Mesenchymal stem cell (in vitro differentiated cells and primary cell): Measurements from ENCODE around the gene RNASE1.

Source experiments
- DNase-seq: peaks from one replicate; pipeline ENCODE4 v3.0.0-alpha.2; 2013
- H2AFZ ChIP-seq: one replicate; pipeline ENCODE4 v1.6.1; 2013; ENCODE audit warnings: low read depth, mild to moderate bottlenecking, control low read depth, inconsistent platforms, low read length, moderate library complexity
- H2AK5ac ChIP-seq: 2 replicates; pipeline ENCODE4 v1.6.1; 2013; ENCODE audit warnings: low read length, moderate library complexity, mild to moderate bottlenecking, inconsistent platforms; ENCODE audit not compliant: severe bottlenecking
- H2BK120ac ChIP-seq: one replicate; pipeline ENCODE4 v1.6.1; 2013; ENCODE audit warnings: low read depth, mild to moderate bottlenecking, inconsistent platforms, low read length, moderate library complexity
- H2BK12ac ChIP-seq, 2 experiments: one replicate each; pipeline ENCODE4 v1.6.1; 2013; ENCODE audit warnings: inconsistent platforms in 2 of 2, low read length in 2 of 2, mild to moderate bottlenecking in 2 of 2, moderate library complexity in 2 of 2, control low read depth in 1 of 2
- H2BK15ac ChIP-seq: one replicate; pipeline ENCODE4 v1.6.1; 2013; ENCODE audit warnings: mild to moderate bottlenecking, low read depth, inconsistent platforms; ENCODE audit not compliant: poor library complexity, severe bottlenecking
- H2BK5ac ChIP-seq: 2 replicates; pipeline ENCODE4 v1.6.1; 2013; ENCODE audit warnings: low read depth, mild to moderate bottlenecking, low read length, control low read depth, inconsistent platforms; ENCODE audit not compliant: poor library complexity, severe bottlenecking
- H3K14ac ChIP-seq, 2 experiments: one replicate each; pipeline ENCODE4 v1.6.1; 2013; ENCODE audit warnings: inconsistent platforms in 2 of 2, low read length in 2 of 2, control low read depth in 1 of 2, mild to moderate bottlenecking in 1 of 2, moderate library complexity in 1 of 2
- H3K18ac ChIP-seq, 2 experiments: one replicate each; pipeline ENCODE4 v1.6.1; 2013; ENCODE audit warnings: inconsistent platforms in 2 of 2, low read length in 2 of 2, control low read depth in 1 of 2, low read depth in 1 of 2, mild to moderate bottlenecking in 1 of 2
- H3K23ac ChIP-seq, 2 experiments: one replicate each; pipeline ENCODE4 v1.6.1; 2013; ENCODE audit warnings: inconsistent platforms in 2 of 2, low read length in 2 of 2, mild to moderate bottlenecking in 2 of 2, moderate library complexity in 2 of 2, control low read depth in 1 of 2
- H3K27ac ChIP-seq: 2 replicates; pipeline ENCODE4 v1.5.1; 2013; ENCODE audit warnings: mild to moderate bottlenecking, moderate library complexity, low read length, control low read depth, inconsistent platforms; ENCODE audit not compliant: poor library complexity, severe bottlenecking
- H3K27me3 ChIP-seq, 2 experiments: 2 replicates each; pipeline versions ENCODE4 v1.6.1 to v1.7.0; 2013; ENCODE audit warnings: low read length in 2 of 2, mild to moderate bottlenecking in 2 of 2, moderate library complexity in 2 of 2, control low read depth in 1 of 2, inconsistent platforms in 1 of 2; ENCODE audit not compliant: control insufficient read depth in 1 of 2, insufficient read depth in 1 of 2
- H3K36me3 ChIP-seq, 2 experiments: 2 replicates each; pipeline versions ENCODE4 v1.6.1 to v1.7.0; 2013; ENCODE audit warnings: low read length in 2 of 2, control low read depth in 1 of 2, inconsistent platforms in 1 of 2, low read depth in 1 of 2, mild to moderate bottlenecking in 1 of 2; ENCODE audit not compliant: insufficient read depth in 2 of 2, control insufficient read depth in 1 of 2
- H3K4ac ChIP-seq, 2 experiments: one replicate each; pipeline ENCODE4 v1.6.1; 2013; ENCODE audit warnings: inconsistent platforms in 2 of 2, low read length in 2 of 2, mild to moderate bottlenecking in 2 of 2, moderate library complexity in 2 of 2, control low read depth in 1 of 2, low read depth in 1 of 2
- H3K4me1 ChIP-seq: 2 replicates; pipeline ENCODE4 v1.6.1; 2013; ENCODE audit warnings: low read depth, low read length, control low read depth; ENCODE audit not compliant: control insufficient read depth, insufficient read depth
- H3K4me2 ChIP-seq: 2 replicates; pipeline ENCODE4 v1.6.1; 2013; ENCODE audit warnings: low read length, mild to moderate bottlenecking, inconsistent platforms; ENCODE audit not compliant: poor library complexity, severe bottlenecking
- H3K4me3 ChIP-seq, 2 experiments: 2 replicates each; pipeline versions ENCODE4 v1.5.1 to v1.7.0; 2013; ENCODE audit warnings: low read length in 2 of 2, mild to moderate bottlenecking in 2 of 2, control low read depth in 1 of 2, low read depth in 1 of 2; ENCODE audit not compliant: insufficient read depth in 1 of 2
- H3K79me1 ChIP-seq: replicated peaks from 2 replicates; pipeline ENCODE4 v1.6.1; 2013; ENCODE audit warnings: mild to moderate bottlenecking, control low read depth, low read length, inconsistent platforms; ENCODE audit not compliant: poor library complexity, severe bottlenecking
- H3K9ac ChIP-seq: 2 replicates; pipeline ENCODE4 v1.7.0; 2013; ENCODE audit warnings: mild to moderate bottlenecking, low read length, moderate library complexity
- H3K9me3 ChIP-seq: 2 replicates; pipeline ENCODE4 v1.7.0; 2013; ENCODE audit warnings: mild to moderate bottlenecking, low read length; ENCODE audit not compliant: control insufficient read depth
- H4K8ac ChIP-seq: one replicate; pipeline ENCODE4 v1.6.1; 2013; ENCODE audit warnings: inconsistent platforms, mild to moderate bottlenecking, low read length, moderate library complexity
- H4K91ac ChIP-seq: one replicate; pipeline ENCODE4 v1.6.1; 2013; ENCODE audit warnings: mild to moderate bottlenecking, low read length, inconsistent platforms
- WGBS: methylation state at CpG from one replicate; pipeline ENCODE4 v1.1.7; 2013; ENCODE audit warnings: mixed read lengths; 5-methylcytosine and 5-hydroxymethylcytosine counted together

Gene RNASE1

GRCh38 chr14:20799892-20800544, 2.6 kb downstream of the RNASE1 start:
- Histone ChIP-seq H2BK12ac (no peak overlapping the region), H3K4ac (no peak overlapping the region), H3K4me2 (no peak overlapping the region), H3K27me3 (peaks cover 5 to 29% of the 10 kb centered on the region in 2 experiments), H3K79me1 (no peaks in the 10 kb centered on the region), H2BK5ac (no peak overlapping the region), H2AK5ac (no peak overlapping the region), H2BK120ac (no peak overlapping the region), H2AFZ (peak overlapping the region; percentile 39), H3K23ac (no peak overlapping the region), H3K4me3 (no peak overlapping the region), H4K91ac (no peak overlapping the region), H2BK15ac (no peak overlapping the region), H3K14ac (no peak overlapping the region), H3K36me3 (no peaks in the 10 kb centered on the region), H4K8ac (no peak overlapping the region), H3K18ac (no peak overlapping the region), H3K27ac (no peak overlapping the region), H3K9me3 (no peaks in the 10 kb centered on the region), H3K4me1 (no peaks in the 10 kb centered on the region), H3K9ac (no peak overlapping the region)
- 50% methylated on average over 9 of the region's 9 CpGs for WGBS
- DNase-seq: no peak

DNA sequence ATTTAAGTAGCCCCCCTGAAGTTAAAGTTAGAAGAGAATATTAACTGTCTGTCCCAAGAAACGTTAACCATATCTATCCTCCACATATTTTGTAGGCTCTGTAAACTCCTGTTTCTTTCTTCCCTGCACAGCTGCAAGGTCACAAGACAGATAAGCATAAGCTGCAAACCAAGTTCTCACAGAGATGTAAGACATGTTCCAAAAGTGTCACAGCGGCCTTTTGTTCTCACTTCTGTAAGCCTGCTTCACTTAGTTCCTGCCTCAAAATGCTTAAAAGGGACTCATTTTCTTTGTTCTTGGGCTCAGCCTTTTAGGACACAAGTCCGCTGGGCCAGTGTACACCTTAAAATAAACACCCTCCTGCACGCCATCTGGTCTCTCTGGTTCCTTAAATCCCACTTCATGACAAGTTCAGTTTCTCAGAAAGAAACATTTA, 3.2 kb downstream of the RNASE1 start:
- no peak overlapping the region for H2BK15ac ChIP-seq
- H3K4me3 ChIP-seq: no peak overlapping the region
- no peak overlapping the region for H3K27ac ChIP-seq
- H3K9ac ChIP-seq: no peak overlapping the region
- no peaks in the 10 kb centered on the region for H3K79me1 ChIP-seq
- H3K4me2 ChIP-seq: no peak overlapping the region
- peaks cover 5 to 27% of the 10 kb centered on the region in 2 experiments for H3K27me3 ChIP-seq
- no peak overlapping the region for H2BK12ac ChIP-seq
- no peak overlapping the region for H2AK5ac ChIP-seq
- H3K4ac ChIP-seq: no peak overlapping the region
- DNase-seq: no peak
- H3K9me3 ChIP-seq: no peaks in the 10 kb centered on the region
- no peak overlapping the region for H4K91ac ChIP-seq
- no peak overlapping the region for H2AFZ ChIP-seq
- H4K8ac ChIP-seq: no peak overlapping the region
- no peaks in the 10 kb centered on the region for H3K36me3 ChIP-seq
- no peaks in the 10 kb centered on the region for H3K4me1 ChIP-seq
- H3K18ac ChIP-seq: no peak overlapping the region
- H2BK120ac ChIP-seq: no peak overlapping the region
- no peak overlapping the region for H2BK5ac ChIP-seq
- WGBS: 28% methylated on average over 4 of the region's 4 CpGs
- H3K23ac ChIP-seq: no peak overlapping the region
- H3K14ac ChIP-seq: no peak overlapping the region

- no peak overlapping the region for H2AK5ac ChIP-seq
- no peak overlapping the region for H3K23ac ChIP-seq
- no peak overlapping the region for H2BK15ac ChIP-seq
- no peak overlapping the region for H3K27ac ChIP-seq
- H3K18ac ChIP-seq: no peak overlapping the region
- H3K4ac ChIP-seq: no peak overlapping the region
- H4K91ac ChIP-seq: no peak overlapping the region
- no peak overlapping the region for H2BK12ac ChIP-seq
- no peak overlapping the region for H3K9ac ChIP-seq
- no peaks in the 10 kb centered on the region for H3K4me1 ChIP-seq
- no peak overlapping the region for H2AFZ ChIP-seq
- no peak overlapping the region for H3K14ac ChIP-seq
- peaks cover 5 to 24% of the 10 kb centered on the region in 2 experiments for H3K27me3 ChIP-seq
- no peak overlapping the region for H2BK120ac ChIP-seq
- H3K79me1 ChIP-seq: no peaks in the 10 kb centered on the region
- H3K4me3 ChIP-seq: no peak overlapping the region
- no peak overlapping the region for H3K4me2 ChIP-seq
- 82% methylated on average over 6 of the region's 6 CpGs for WGBS
- H2BK5ac ChIP-seq: no peak overlapping the region
- H4K8ac ChIP-seq: no peak overlapping the region
- H3K36me3 ChIP-seq: no peaks in the 10 kb centered on the region
- H3K9me3 ChIP-seq: no peaks in the 10 kb centered on the region
- no peak for DNase-seq
Observed at GRCh38 chr14:20798932-20799331, 3.7 kb downstream of the RNASE1 start.

GRCh38 chr14:20798318-20798717, 4.3 kb downstream of the RNASE1 start:
- Histone ChIP-seq H3K36me3 (no peaks in the 10 kb centered on the region), H2BK5ac (no peak overlapping the region), H3K4ac (no peak overlapping the region), H4K8ac (no peak overlapping the region), H2BK12ac (no peak overlapping the region), H3K4me3 (no peak overlapping the region), H3K9ac (no peak overlapping the region), H2BK120ac (no peak overlapping the region), H3K27me3 (peaks cover 5 to 24% of the 10 kb centered on the region in 2 experiments), H3K18ac (no peak overlapping the region), H3K9me3 (no peaks in the 10 kb centered on the region), H3K79me1 (no peaks in the 10 kb centered on the region), H2AFZ (no peak overlapping the region), H3K4me1 (no peaks in the 10 kb centered on the region), H3K27ac (no peak overlapping the region), H2AK5ac (no peak overlapping the region), H2BK15ac (no peak overlapping the region), H3K4me2 (no peak overlapping the region), H3K23ac (no peak overlapping the region), H4K91ac (no peak overlapping the region), H3K14ac (no peak overlapping the region)
- WGBS: 85% methylated on average over 6 of the region's 7 CpGs
- DNase-seq: no peak
